ENCODE results near the gene STYK1. TPM values are rescaled to one million over a fixed set of nuclear protein-coding genes. Genes with fewer than 3 reads are reported as not detected.

STYK1 gene
- total RNA-seq, 4 donors from 2014 or later, result 0.50 to 1.2 TPM; not detected in 2

GRCh38 chr12:10697156-10697555 lies 23.3 kb upstream of the STYK1 start:
- 96% methylated on average over 2 of the region's 2 CpGs for WGBS

DNA sequence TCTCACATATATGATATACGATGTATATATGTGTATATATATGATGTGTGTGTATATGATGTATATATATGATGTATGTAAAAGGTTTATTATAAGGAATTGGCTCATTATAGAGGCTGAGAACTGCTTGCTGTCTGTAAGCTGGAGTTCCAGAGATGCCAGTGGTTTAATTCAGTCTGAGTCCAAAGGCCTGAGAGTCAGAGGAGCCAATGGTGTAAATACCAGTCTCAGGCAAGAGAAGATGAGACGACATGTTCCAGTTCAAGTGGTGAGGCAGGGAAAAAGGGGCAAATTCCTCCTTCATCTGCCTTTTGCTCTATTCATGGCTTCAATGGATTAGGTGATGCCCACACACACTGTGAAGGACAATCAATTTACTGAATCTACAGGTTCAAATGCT lies 17.1 kb upstream of the STYK1 start:
- Histone ChIP-seq H3K36me3 (peaks cover 0 to 17% (median 2%) of the 10 kb centered on the region in 4 donors), H3K4me3 (no peak overlapping the region), H3K9me3 (no peaks in the 10 kb centered on the region), H3K4me1 (no peaks in the 10 kb centered on the region), H3K27me3 (peaks cover 0 to 5% (median 0%) of the 10 kb centered on the region in 4 donors), H3K27ac (replicated peaks in 1 of 4) (no peak overlapping the region)
- WGBS, result 96% methylated on average over 2 of the region's 2 CpGs
- no peak for DNase-seq (ENCODE audit: extremely low spot score)
- no peak for TF ChIP-seq CTCF (IDR thresholded peaks at IDR 0.05)
- TF ChIP-seq POLR2A (IDR thresholded peaks at IDR 0.05; ENCODE audit: low read depth), result no peak
- TF ChIP-seq POLR2AphosphoS5 (IDR thresholded peaks at IDR 0.05), result no peak
- TF ChIP-seq EP300 (IDR thresholded peaks at IDR 0.05), result no peak
- intact Hi-C loops (cut with DNase I), result no loop called here

More at GRCh38 chr12:10697156-10697555, 23.3 kb upstream of the STYK1 start:
- intact Hi-C loops (cut with DNase I), result no loop called here
- no peak for DNase-seq (ENCODE audit: extremely low spot score)
- Histone ChIP-seq H3K36me3 (peaks cover 41 to 76% (median 55%) of the 10 kb centered on the region in 4 donors), H3K4me1 (no peaks in the 10 kb centered on the region), H3K4me3 (no peak overlapping the region), H3K9me3 (no peaks in the 10 kb centered on the region), H3K27me3 (no peaks in the 10 kb centered on the region), H3K27ac (replicated peaks in 1 of 4) (no peak overlapping the region)
- no peak for TF ChIP-seq POLR2A (IDR thresholded peaks at IDR 0.05; ENCODE audit: low read depth)
- TF ChIP-seq POLR2AphosphoS5 (IDR thresholded peaks at IDR 0.05), result no peak
- TF ChIP-seq EP300 (IDR thresholded peaks at IDR 0.05), result no peak
- no peak for TF ChIP-seq CTCF (IDR thresholded peaks at IDR 0.05)

GRCh38 chr12:10689146-10689545 lies 15.3 kb upstream of the STYK1 start:
- TF ChIP-seq POLR2AphosphoS5 (IDR thresholded peaks at IDR 0.05), result no peak
- no peak for TF ChIP-seq EP300 (IDR thresholded peaks at IDR 0.05)
- no peak for TF ChIP-seq POLR2A (IDR thresholded peaks at IDR 0.05; ENCODE audit: low read depth)
- H3K27ac ChIP-seq (replicated peaks in 1 of 4), result no peak overlapping the region
- DNase-seq (ENCODE audit: extremely low spot score), result no peak
- intact Hi-C loops (cut with DNase I), result no loop called here
- WGBS, result 46% methylated on average over 2 of the region's 2 CpGs
- peaks cover 0 to 7% (median 0%) of the 10 kb centered on the region in 4 donors for H3K36me3 ChIP-seq
- H3K4me3 ChIP-seq, result no peak overlapping the region
- H3K27me3 ChIP-seq, result peaks cover 0 to 14% (median 0%) of the 10 kb centered on the region in 4 donors
- H3K9me3 ChIP-seq, result no peaks in the 10 kb centered on the region
- H3K4me1 ChIP-seq, result no peaks in the 10 kb centered on the region

GRCh38 chr12:10688042-10688441 lies 14.2 kb upstream of the STYK1 start:
- Histone ChIP-seq H3K27me3 (peaks cover 0 to 14% (median 0%) of the 10 kb centered on the region in 4 donors), H3K4me1 (no peaks in the 10 kb centered on the region), H3K9me3 (no peaks in the 10 kb centered on the region), H3K27ac (replicated peaks in 1 of 4) (no peak overlapping the region), H3K4me3 (no peak overlapping the region), H3K36me3 (no peaks in the 10 kb centered on the region)
- WGBS, result 94% methylated on average over 1 of the region's 1 CpG
- intact Hi-C loops (cut with DNase I), result no loop called here
- TF ChIP-seq EP300 (IDR thresholded peaks at IDR 0.05) (no peak), CTCF (IDR thresholded peaks at IDR 0.05) (no peak), POLR2AphosphoS5 (IDR thresholded peaks at IDR 0.05) (no peak), POLR2A (IDR thresholded peaks at IDR 0.05; ENCODE audit: low read depth) (no peak)
- no peak for DNase-seq (ENCODE audit: extremely low spot score)

- no peak overlapping the region for H3K4me3 ChIP-seq
- peaks cover 0 to 33% (median 9%) of the 10 kb centered on the region in 4 donors for H3K27me3 ChIP-seq
- TF ChIP-seq CTCF (IDR thresholded peaks at IDR 0.05), result no peak
- TF ChIP-seq EP300 (IDR thresholded peaks at IDR 0.05), result no peak
- no peak for TF ChIP-seq POLR2A (IDR thresholded peaks at IDR 0.05; ENCODE audit: low read depth)
- no peak for TF ChIP-seq POLR2AphosphoS5 (IDR thresholded peaks at IDR 0.05)
- H3K36me3 ChIP-seq, result no peaks in the 10 kb centered on the region
- no peaks in the 10 kb centered on the region for H3K9me3 ChIP-seq
- no peak for DNase-seq (ENCODE audit: extremely low spot score)
- H3K4me1 ChIP-seq, result peaks cover 9 to 13% (median 10%) of the 10 kb centered on the region in 4 donors
- H3K27ac ChIP-seq (replicated peaks in 1 of 4), result no peak overlapping the region
- WGBS, result 85% methylated on average over 15 of the region's 15 CpGs
- intact Hi-C loops (cut with DNase I), result no loop called here
These were observed 1.5 kb downstream of the STYK1 start for GRCh38 chr12:10672231-10672868.

Measured in esophagus muscularis mucosa (tissue), 4 donors.